HG02885 (cell line): ENCODE measurements around the gene HOXB9.

Source experiments
- ATAC-seq: cut with Tn5 transposase; IDR thresholded peaks from one replicate; pipeline ENCODE4 v1.9.1; 2021; ENCODE audit warnings: mild to moderate bottlenecking; ENCODE audit not compliant: unreplicated experiment, poor library complexity

Gene HOXB9

GRCh38 chr17:48626245-48627117 is at the start of gene HOXB9:
HOXB9 (minus strand) TSS chr17:48626358; CDS start chr17:48626269, 89 bp downstream.
- ATAC-seq: no peak

GRCh38 chr17:48672340-48672739 is 46.2 kb upstream of the HOXB9 start:
- no peak for ATAC-seq

- ATAC-seq: no peak
Observed at GRCh38 chr17:48671697-48672171, 45.6 kb upstream of the HOXB9 start.

GRCh38 chr17:48663134-48663924 is 37.2 kb upstream of the HOXB9 start:
- ATAC-seq: no peak

- no peak for ATAC-seq
Observed at GRCh38 chr17:48655913-48656312, 29.8 kb upstream of the HOXB9 start.

- no peak for ATAC-seq
Observed at GRCh38 chr17:48649741-48650140, 23.6 kb upstream of the HOXB9 start.

- ATAC-seq: no peak
Observed at GRCh38 chr17:48647963-48648245, 21.7 kb upstream of the HOXB9 start.

GRCh38 chr17:48647103-48647962 is 21.2 kb upstream of the HOXB9 start:
- no peak for ATAC-seq

GRCh38 chr17:48646183-48647102 is 20.3 kb upstream of the HOXB9 start:
- no peak for ATAC-seq

GRCh38 chr17:48645639-48646182 is 19.6 kb upstream of the HOXB9 start:
- no peak for ATAC-seq

- ATAC-seq: no peak
Observed at GRCh38 chr17:48644910-48645557, 18.9 kb upstream of the HOXB9 start.

GRCh38 chr17:48644159-48644558 is 18.0 kb upstream of the HOXB9 start:
- ATAC-seq: no peak

GRCh38 chr17:48643697-48644012 is 17.5 kb upstream of the HOXB9 start:
- ATAC-seq: no peak

GRCh38 chr17:48642843-48643696 is 16.9 kb upstream of the HOXB9 start:
- ATAC-seq: no peak

GRCh38 chr17:48642059-48642842 is 16.1 kb upstream of the HOXB9 start:
- ATAC-seq: no peak

- ATAC-seq: no peak
Observed at GRCh38 chr17:48641541-48642058, 15.4 kb upstream of the HOXB9 start.

- ATAC-seq: no peak
Observed at GRCh38 chr17:48640858-48641180, 14.7 kb upstream of the HOXB9 start.
